HCT116 (cell line): ENCODE results near the gene TOLLIP.

ENCODE experiments used
- CEBPB ChIP-seq: IDR thresholded peaks from 2 replicates; pipeline ENCODE4 v1.6.1; 2012; ENCODE audit warnings: low read depth
- EZH2 ChIP-seq: fragments of 200-600 bp; sonication (generic); IDR thresholded peaks from 2 replicates; pipeline ENCODE4 v1.6.1; 2017; ENCODE audit warnings: antibody characterized with exemption, mixed run types
- EZH2phosphoT487 ChIP-seq: fragments of 200-600 bp; IDR thresholded peaks from 2 replicates; pipeline ENCODE4 v1.6.1; 2018; ENCODE audit warnings: antibody characterized with exemption, borderline replicate concordance
- FOSL1 ChIP-seq: IDR thresholded peaks from 2 replicates; pipeline ENCODE4 v1.6.1; 2012; ENCODE audit warnings: low read depth
- JUND ChIP-seq: IDR thresholded peaks from 2 replicates; pipeline ENCODE4 v1.6.1; 2012
- POLR2A ChIP-seq: IDR thresholded peaks from 2 replicates; pipeline ENCODE4 v1.7.0; 2011; ENCODE audit warnings: borderline replicate concordance; ENCODE audit not compliant: insufficient read depth, insufficient read length; ENCODE audit errors: extremely low read depth
- POLR2AphosphoS5 ChIP-seq: IDR thresholded peaks from 2 replicates; pipeline ENCODE4 v1.6.1; 2011; ENCODE audit warnings: mild to moderate bottlenecking, low read depth, low read length, moderate library complexity
- REST ChIP-seq: IDR thresholded peaks from 2 replicates; pipeline ENCODE4 v1.6.1; 2012; ENCODE audit warnings: low read depth
- SP1 ChIP-seq: IDR thresholded peaks from 2 replicates; pipeline ENCODE4 v1.6.1; 2012; ENCODE audit warnings: low read depth
- ZBTB33 ChIP-seq: IDR thresholded peaks from 2 replicates; pipeline ENCODE4 v1.6.1; 2011; ENCODE audit warnings: mild to moderate bottlenecking, low read length, moderate library complexity; ENCODE audit not compliant: insufficient replicate concordance; ENCODE audit errors: extremely low read depth
- ZNF274 ChIP-seq: fragments of 200-500 bp; sonication (Bioruptor generic); IDR thresholded peaks from 2 replicates; pipeline ENCODE4 v1.6.1; 2014; ENCODE audit warnings: mild to moderate bottlenecking, low read depth, low read length, inconsistent platforms
- TF ChIP-seq, protein P1 (sequence below), 3 experiments: fragments of 200-600 bp in 1 of 3; sonication (generic) in 1 of 3; IDR thresholded peaks in 2 of 3; conservative IDR thresholded peaks in 1 of 3; 2 replicates each; pipeline ENCODE4 v1.5.1; 2012 to 2017; ENCODE audit warnings: low read depth in 2 of 3, low read length in 2 of 3, antibody characterized with exemption in 1 of 3, borderline replicate concordance in 1 of 3, control low read depth in 1 of 3, mild to moderate bottlenecking in 1 of 3, mixed read lengths in 1 of 3, mixed run types in 1 of 3, moderate library complexity in 1 of 3; ENCODE audit not compliant: insufficient read depth in 1 of 3
- TF ChIP-seq, protein P2 (sequence below): IDR thresholded peaks from 2 replicates; pipeline ENCODE4 v1.6.1; 2012

DNA sequence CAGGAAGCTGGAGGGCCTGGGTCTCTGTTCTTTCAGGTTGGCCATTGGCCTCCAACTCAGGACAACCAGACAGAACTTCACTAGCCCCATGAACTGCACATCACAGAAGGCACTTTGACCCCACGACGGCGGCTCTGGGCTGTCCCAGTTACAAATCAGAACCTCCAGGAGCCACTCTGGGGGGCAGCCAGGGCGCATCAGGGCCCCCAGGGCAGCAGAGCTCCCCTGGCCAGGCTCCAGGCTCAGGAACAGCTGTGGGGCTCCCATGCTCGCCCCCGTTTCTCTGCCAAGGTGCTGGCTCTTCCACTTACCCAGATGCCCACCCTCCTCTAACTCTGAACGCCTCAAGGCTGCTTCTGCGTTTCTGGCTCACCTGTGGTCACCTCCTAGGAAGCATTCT is 25.5 kb downstream of the TOLLIP start:
- TF ChIP-seq EZH2 (no peak), POLR2A (no peak), POLR2AphosphoS5 (no peak), EZH2phosphoT487 (no peak), ZNF274 (no peak), ZBTB33 (no peak), JUND (no peak), FOSL1 (no peak), CEBPB (no peak), REST (no peak), SP1 (no peak)
- TF ChIP-seq, protein P1, sequence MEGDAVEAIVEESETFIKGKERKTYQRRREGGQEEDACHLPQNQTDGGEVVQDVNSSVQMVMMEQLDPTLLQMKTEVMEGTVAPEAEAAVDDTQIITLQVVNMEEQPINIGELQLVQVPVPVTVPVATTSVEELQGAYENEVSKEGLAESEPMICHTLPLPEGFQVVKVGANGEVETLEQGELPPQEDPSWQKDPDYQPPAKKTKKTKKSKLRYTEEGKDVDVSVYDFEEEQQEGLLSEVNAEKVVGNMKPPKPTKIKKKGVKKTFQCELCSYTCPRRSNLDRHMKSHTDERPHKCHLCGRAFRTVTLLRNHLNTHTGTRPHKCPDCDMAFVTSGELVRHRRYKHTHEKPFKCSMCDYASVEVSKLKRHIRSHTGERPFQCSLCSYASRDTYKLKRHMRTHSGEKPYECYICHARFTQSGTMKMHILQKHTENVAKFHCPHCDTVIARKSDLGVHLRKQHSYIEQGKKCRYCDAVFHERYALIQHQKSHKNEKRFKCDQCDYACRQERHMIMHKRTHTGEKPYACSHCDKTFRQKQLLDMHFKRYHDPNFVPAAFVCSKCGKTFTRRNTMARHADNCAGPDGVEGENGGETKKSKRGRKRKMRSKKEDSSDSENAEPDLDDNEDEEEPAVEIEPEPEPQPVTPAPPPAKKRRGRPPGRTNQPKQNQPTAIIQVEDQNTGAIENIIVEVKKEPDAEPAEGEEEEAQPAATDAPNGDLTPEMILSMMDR (IDR thresholded peaks at IDR 0.05 in 2 of 3, conservative IDR thresholded peaks at IDR 0.05 in 1 of 3; ENCODE audit: borderline replicate concordance in 1 of 3, insufficient read depth in 1 of 3, low read depth in 2 of 3, low read length in 2 of 3) = no peak
- TF ChIP-seq, protein P2, sequence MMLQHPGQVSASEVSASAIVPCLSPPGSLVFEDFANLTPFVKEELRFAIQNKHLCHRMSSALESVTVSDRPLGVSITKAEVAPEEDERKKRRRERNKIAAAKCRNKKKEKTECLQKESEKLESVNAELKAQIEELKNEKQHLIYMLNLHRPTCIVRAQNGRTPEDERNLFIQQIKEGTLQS = no peak
